COLO829 (cell line): ENCODE data around the gene SARS2.
"Not testable (repeated sequence)": the region's sequence is repeated elsewhere in the genome, so short reads cannot be mapped to it uniquely, and the experiment has no call there.

Experiments
- DNase-seq: peaks from one replicate; pipeline ENCODE4 v3.0.0; 2012; ENCODE audit warnings: low spot score

Gene SARS2

GRCh38 chr19:38946229-38947010 lies 15.9 kb upstream of the SARS2 start:
- DNase-seq = no peak

GRCh38 chr19:38945562-38946228 lies 15.1 kb upstream of the SARS2 start:
- DNase-seq = no peak

GRCh38 chr19:38944981-38945506 lies 14.5 kb upstream of the SARS2 start:
- DNase-seq = no peak

DNA sequence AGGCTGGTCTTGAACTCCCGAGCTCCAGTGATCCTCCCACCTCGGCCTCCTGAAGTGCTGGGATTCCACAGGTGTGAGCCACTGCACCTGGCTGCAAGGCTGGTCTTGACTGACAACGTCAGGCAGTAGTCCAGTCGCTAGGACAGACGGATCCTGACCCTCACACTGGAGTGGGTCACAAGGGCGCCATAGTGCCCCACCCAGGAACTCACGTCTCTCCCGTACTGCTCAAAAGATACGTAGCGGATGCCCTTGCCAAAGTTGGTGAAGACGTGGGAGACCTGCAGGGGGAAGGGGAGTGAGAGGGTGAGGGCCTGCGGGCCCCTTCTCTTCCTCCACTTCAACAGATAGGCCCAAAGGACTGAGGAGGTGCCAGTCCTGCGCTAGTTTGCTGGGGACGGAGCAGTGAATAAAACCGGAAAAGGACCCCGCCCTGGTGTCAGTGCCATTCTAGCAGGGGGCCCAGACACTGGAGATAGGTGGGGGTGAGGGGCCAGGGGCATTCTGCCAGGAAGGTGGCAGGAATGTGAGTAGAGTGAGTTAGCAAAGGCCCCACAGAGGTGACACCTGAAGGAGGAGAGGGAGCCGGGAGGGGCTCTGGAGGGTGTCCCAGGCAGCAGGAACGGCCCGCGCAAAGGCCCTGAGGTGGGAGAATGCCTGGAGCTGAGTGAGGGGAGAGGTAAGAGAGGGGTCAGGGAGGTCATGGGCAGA lies 12.1 kb upstream of the SARS2 start:
- DNase-seq = no peak

DNA sequence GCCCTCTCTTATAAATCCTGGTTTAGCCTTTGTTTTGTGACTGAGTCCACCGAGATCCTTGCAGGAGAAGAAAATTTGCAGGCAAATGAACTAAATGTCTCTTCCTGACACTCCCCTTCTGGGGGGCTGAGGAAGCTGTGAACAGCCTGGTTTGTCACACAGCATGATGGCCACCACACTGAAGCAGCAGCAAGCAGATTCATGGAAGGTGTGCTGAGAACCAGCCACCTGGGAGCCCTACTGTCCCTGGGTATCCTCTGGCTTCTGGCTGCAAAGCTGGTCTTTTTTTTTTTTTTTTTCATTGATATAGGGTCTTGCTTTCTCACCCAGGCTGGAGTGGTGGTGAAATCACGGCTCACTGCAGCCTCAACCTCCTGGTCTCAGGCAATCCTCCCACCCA lies 11.4 kb upstream of the SARS2 start:
- no peak for DNase-seq

GRCh38 chr19:38941466-38941865 lies 10.9 kb upstream of the SARS2 start:
- DNase-seq = not testable (repeated sequence)

DNA sequence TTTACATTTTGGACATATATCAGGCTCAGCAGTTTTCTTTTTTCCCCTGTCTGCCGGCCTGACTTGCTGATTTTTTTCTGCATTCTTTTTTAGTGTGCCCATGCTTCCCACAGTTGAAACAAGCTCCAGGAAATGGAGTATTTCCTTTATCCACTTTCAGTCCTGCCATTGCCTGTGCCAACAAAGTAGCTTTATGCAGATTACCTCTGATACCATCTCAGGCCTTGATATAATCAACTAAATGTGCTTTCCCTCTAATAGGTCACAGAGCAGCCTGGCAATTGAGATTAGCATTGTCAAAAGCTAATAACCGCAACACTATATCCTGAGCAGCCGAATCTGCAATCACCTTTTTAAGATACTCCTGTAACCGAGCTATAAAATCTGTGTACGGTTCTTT lies 9.4 kb upstream of the SARS2 start:
- DNase-seq = no peak

GRCh38 chr19:38933544-38933943 lies 3.0 kb upstream of the SARS2 start:
- no peak for DNase-seq

DNA sequence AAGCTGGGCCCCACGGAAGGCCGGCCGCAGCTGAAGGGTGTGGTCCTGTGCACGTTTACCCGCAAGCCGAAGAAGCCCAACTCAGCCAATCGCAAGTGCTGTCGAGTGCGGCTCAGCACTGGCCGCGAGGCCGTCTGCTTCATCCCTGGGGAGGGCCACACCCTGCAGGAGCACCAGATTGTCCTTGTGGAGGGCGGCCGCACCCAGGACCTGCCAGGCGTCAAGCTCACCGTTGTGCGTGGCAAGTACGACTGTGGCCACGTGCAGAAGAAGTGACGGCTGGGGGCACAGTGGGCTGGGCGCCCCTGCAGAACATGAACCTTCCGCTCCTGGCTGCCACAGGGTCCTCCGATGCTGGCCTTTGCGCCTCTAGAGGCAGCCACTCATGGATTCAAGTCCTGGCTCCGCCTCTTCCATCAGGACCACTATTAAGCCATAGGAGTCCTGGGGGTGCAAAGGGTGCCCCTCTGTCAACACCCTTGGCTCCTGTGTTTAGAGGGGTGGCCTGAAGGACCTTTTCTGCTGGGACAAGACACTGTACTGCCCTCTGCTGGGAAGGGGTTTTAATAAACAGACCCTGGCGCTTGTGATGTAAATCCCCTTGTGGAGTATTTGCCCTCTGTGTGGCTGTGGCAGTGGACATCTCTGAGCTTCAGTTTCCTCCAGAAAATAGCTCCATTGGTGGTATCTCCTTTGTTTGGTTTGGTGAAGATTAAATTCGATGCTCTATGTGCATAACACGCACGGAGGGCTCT lies 2.0 kb upstream of the SARS2 start:
- no peak for DNase-seq

GRCh38 chr19:38931521-38931793 lies 894 bp upstream of the SARS2 start:
- no peak for DNase-seq

- peak; percentile 98 for DNase-seq
Measured at GRCh38 chr19:38930776-38931520, 385 bp upstream of the SARS2 start, which contains the start of gene MRPS12. Gene MRPS12 (plus strand): TSS chr19:38930944. CDS start chr19:38931295, 351 bp downstream.

GRCh38 chr19:38928391-38929001 lies 2.1 kb downstream of the SARS2 start:
- no peak for DNase-seq

GRCh38 chr19:38924388-38924787 lies 6.2 kb downstream of the SARS2 start:
- DNase-seq = no peak

GRCh38 chr19:38922482-38922881 lies 8.1 kb downstream of the SARS2 start:
- no peak for DNase-seq

GRCh38 chr19:38921420-38922274 lies 8.9 kb downstream of the SARS2 start:
- no peak for DNase-seq

DNA sequence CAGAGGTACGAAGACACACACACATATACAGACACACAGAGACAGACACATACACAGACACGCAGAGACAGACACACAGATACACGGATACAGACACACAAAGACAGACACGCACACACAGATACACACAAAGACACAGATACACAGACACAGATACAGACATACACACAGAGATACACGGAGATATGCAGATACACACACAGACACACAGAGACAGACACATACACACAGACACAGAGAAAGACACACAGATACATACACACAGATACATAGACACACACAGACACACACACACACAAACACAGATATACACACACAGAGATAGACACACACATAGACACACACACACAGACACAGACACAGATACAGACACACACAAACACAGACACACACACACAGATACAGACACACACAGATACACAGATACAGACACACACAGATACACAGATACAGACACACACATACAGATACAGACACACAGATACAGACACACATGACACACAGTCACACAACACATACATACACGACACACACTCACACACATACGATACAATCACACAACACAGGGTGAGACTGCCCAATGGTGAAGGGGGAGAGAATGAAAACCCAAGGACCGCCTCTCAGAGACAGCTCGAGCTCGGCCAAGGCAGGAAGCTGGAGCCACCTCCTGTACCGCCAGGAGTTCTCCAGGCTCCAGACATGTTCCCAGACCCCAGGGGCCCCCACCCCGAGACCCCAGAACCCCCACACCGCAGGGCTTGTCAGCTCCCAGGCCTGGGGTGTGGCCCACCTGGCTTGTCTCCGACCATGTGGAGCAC lies 9.8 kb downstream of the SARS2 start:
- DNase-seq = no peak

GRCh38 chr19:38919837-38920601 lies 10.5 kb downstream of the SARS2 start:
- DNase-seq = no peak

DNA sequence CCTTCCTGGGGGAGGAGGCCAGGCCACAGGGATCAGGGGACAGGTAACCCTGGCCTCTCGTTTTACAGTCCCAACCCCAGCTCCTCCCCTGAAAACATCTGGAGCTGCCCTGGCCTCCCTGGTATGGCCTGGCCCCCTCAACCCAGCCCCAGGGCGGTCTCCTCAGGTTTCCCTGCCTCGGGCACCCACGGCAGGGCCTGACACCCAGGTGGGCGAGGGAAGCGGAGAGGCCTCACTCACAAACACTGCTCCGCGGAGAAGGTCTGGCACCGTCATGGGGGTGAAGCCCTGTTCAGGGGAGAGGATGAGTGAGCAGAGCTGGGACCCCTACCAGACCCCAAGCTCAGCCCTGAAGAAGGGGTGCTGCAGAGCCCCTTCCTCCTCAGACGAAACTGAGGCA lies 12.0 kb downstream of the SARS2 start:
- DNase-seq = no peak
